ENCODE results near the gene PSMB3.
"Not testable (repeated sequence)": the region's sequence is repeated elsewhere in the genome, so short reads cannot be mapped to it uniquely, and the experiment has no call there.

PSMB3 gene

GRCh38 chr17:38749223-38750043 lies 3.1 kb upstream of the PSMB3 start:
- no peak for DNase-seq (ENCODE audit: low spot score)

GRCh38 chr17:38750044-38750311 lies 2.6 kb upstream of the PSMB3 start:
- no peak for DNase-seq (ENCODE audit: low spot score)

GRCh38 chr17:38750312-38751121 lies 2.0 kb upstream of the PSMB3 start:
- DNase-seq (ENCODE audit: low spot score): no peak

- DNase-seq (ENCODE audit: low spot score): no peak
These were observed 1.3 kb upstream of the PSMB3 start for GRCh38 chr17:38751144-38751807.

- peak; percentile 87 for DNase-seq (ENCODE audit: low spot score)
These were observed 683 bp upstream of the PSMB3 start for GRCh38 chr17:38751808-38752307.

GRCh38 chr17:38753071-38753506 lies 548 bp downstream of the PSMB3 start:
- no peak for DNase-seq (ENCODE audit: low spot score)

GRCh38 chr17:38761612-38762011 lies 9.1 kb downstream of the PSMB3 start:
- no peak for DNase-seq (ENCODE audit: low spot score)

- no peak for DNase-seq (ENCODE audit: low spot score)
These were observed 9.7 kb downstream of the PSMB3 start for GRCh38 chr17:38762231-38762630.

- DNase-seq (ENCODE audit: low spot score): no peak
These were observed 13.8 kb downstream of the PSMB3 start for GRCh38 chr17:38766341-38766740.

GRCh38 chr17:38768417-38768816 lies 15.9 kb downstream of the PSMB3 start:
- no peak for DNase-seq (ENCODE audit: low spot score)

- DNase-seq (ENCODE audit: low spot score): no peak
These were observed 20.7 kb downstream of the PSMB3 start for GRCh38 chr17:38773258-38773657.

- DNase-seq (ENCODE audit: low spot score): no peak
These were observed 25.2 kb downstream of the PSMB3 start for GRCh38 chr17:38777641-38778250.

GRCh38 chr17:38779965-38780752 lies 27.6 kb downstream of the PSMB3 start:
- no peak for DNase-seq (ENCODE audit: low spot score)

GRCh38 chr17:38783227-38783626 lies 30.7 kb downstream of the PSMB3 start:
- DNase-seq (ENCODE audit: low spot score): no peak

- DNase-seq (ENCODE audit: low spot score): no peak
These were observed 33.8 kb downstream of the PSMB3 start for GRCh38 chr17:38786372-38786771.

GRCh38 chr17:38787999-38788398 lies 35.5 kb downstream of the PSMB3 start:
- not testable (repeated sequence) for DNase-seq (ENCODE audit: low spot score)

- DNase-seq (ENCODE audit: low spot score): no peak
These were observed 36.6 kb downstream of the PSMB3 start for GRCh38 chr17:38789185-38789584.

GRCh38 chr17:38790148-38790707 lies 37.7 kb downstream of the PSMB3 start:
- not testable (repeated sequence) for DNase-seq (ENCODE audit: low spot score)

GRCh38 chr17:38791162-38791561 lies 38.6 kb downstream of the PSMB3 start:
- no peak for DNase-seq (ENCODE audit: low spot score)

GRCh38 chr17:38794221-38794620 lies 41.7 kb downstream of the PSMB3 start:
- no peak for DNase-seq (ENCODE audit: low spot score)
